A549 treated with Hydrocortisone at 1 μM for 4 hours (cell line): ENCODE measurements around the gene TCF7L2. TPM values are rescaled to one million over a fixed set of nuclear protein-coding genes. Genes with fewer than 3 reads are reported as not detected.

Source experiments
- total RNA-seq: library from RNA; stranded (reverse); fragments of 200-300 nt; extraction: Qiagen RNA extraction; gene quantifications from 5 replicates; pipeline ENCODE4 v1.2.3, GENCODE V29; 2022

Gene TCF7L2
- total RNA-seq: 17.0 to 19.7 TPM (median 18.1 TPM) in 5 replicates

DNA sequence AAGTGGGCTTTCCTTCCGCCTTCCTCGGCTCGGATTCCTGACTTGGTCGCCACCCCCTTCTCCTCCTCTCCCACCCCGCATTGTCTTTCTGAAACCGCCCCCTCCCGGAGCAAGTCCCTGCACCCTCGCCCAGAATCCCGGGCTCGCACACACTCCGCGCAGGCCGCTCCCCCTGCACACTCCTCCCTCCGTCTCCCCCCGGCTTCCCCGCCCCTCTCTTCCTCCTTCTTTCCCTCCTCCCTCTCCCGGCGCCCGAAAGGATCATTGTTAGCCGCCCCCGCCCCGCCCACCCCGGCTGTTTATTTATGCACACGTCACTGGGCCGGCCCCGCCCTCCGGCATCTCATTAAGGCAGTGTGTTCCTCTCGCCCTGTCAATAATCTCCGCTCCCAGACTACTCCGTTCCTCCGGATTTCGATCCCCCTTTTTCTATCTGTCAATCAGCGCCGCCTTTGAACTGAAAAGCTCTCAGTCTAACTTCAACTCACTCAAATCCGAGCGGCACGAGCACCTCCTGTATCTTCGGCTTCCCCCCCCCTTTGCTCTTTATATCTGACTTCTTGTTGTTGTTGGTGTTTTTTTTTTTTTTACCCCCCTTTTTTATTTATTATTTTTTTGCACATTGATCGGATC, at the start of gene TCF7L2:
Gene TCF7L2 (plus strand): TSS at position 373 of the 633 bp plus-strand sequence. CDS start 510 bp downstream, outside the sequence.

